DND-41 (cell line): ENCODE data around the gene HEXIM1.

Experiments
- CTCF ChIP-seq: IDR thresholded peaks from 2 replicates; pipeline ENCODE4 v1.5.1; 2012; ENCODE audit warnings: borderline replicate concordance, low read length, moderate library complexity, mild to moderate bottlenecking; ENCODE audit not compliant: poor library complexity, severe bottlenecking; ENCODE audit errors: extremely low read depth
- EZH2 ChIP-seq: IDR thresholded peaks from 3 replicates; pipeline ENCODE4 v1.6.1; 2012; ENCODE audit warnings: borderline replicate concordance, low read depth, mild to moderate bottlenecking, moderate library complexity, low read length, inconsistent platforms; ENCODE audit not compliant: severe bottlenecking

GRCh38 chr17:45104907-45105624 lies 43.2 kb upstream of the HEXIM1 start:
- TF ChIP-seq CTCF (peak; percentile 16), EZH2 (no peak)
